ENCODE results near the gene GUK1.
"Not testable (repeated sequence)": the region's sequence is repeated elsewhere in the genome, so short reads cannot be mapped to it uniquely, and the experiment has no call there.

GUK1 gene

GRCh38 chr1:228178737-228179684 is 38.9 kb downstream of the GUK1 start:
- DNase-seq, result no peak

GRCh38 chr1:228180271-228180958 is 40.3 kb downstream of the GUK1 start:
- DNase-seq, result no peak

- no peak for DNase-seq
Measured at GRCh38 chr1:228180959-228181644, 41.0 kb downstream of the GUK1 start.

GRCh38 chr1:228181645-228182034 is 41.6 kb downstream of the GUK1 start:
- no peak for DNase-seq

- no peak for DNase-seq
Measured at GRCh38 chr1:228182296-228183030, 42.4 kb downstream of the GUK1 start.

GRCh38 chr1:228184152-228184551 is 44.1 kb downstream of the GUK1 start:
- no peak for DNase-seq

- DNase-seq, result no peak
Measured at GRCh38 chr1:228185641-228185965, 45.5 kb downstream of the GUK1 start.

- not testable (repeated sequence) for DNase-seq
Measured at GRCh38 chr1:228188249-228188648, 48.2 kb downstream of the GUK1 start.

GRCh38 chr1:228190182-228190581 is 50.1 kb downstream of the GUK1 start:
- no peak for DNase-seq

GRCh38 chr1:228190778-228191177 is 50.7 kb downstream of the GUK1 start:
- DNase-seq, result no peak

- DNase-seq, result no peak
Measured at GRCh38 chr1:228194436-228194835, 54.4 kb downstream of the GUK1 start.

GRCh38 chr1:228194921-228195812 is 55.1 kb downstream of the GUK1 start:
- DNase-seq, result no peak

GRCh38 chr1:228197555-228198147 is 57.6 kb downstream of the GUK1 start:
- no peak for DNase-seq

All from stimulated activated CD4-positive, alpha-beta T cell treated with anti-CD3 and anti-CD28 coated beads, Interleukin-1b, Interleukin-23, amount 100 ng/mL, for 48 hours (primary cell).